Neural cell (in vitro differentiated cells): ENCODE measurements around the gene CNOT4. TPM values are rescaled to one million over a fixed set of nuclear protein-coding genes. Genes with fewer than 3 reads are reported as not detected.

Experiments
- H2AFZ ChIP-seq: fragments of 200-600, 300-800 bp; sonication (generic), shearing (Covaris generic); 2 replicates; pipeline ENCODE4 v1.6.0; 2014; ENCODE audit warnings: low read depth, mild to moderate bottlenecking, antibody characterized with exemption, low read length, moderate library complexity
- H3F3A ChIP-seq: fragments of 200-600 bp; shearing (Covaris generic); 2 replicates; pipeline ENCODE4 v1.6.1; 2016; ENCODE audit warnings: mild to moderate bottlenecking, moderate library complexity, mixed read lengths, antibody characterized with exemption, low read length; ENCODE audit not compliant: insufficient read depth, poor library complexity, severe bottlenecking
- H3K27ac ChIP-seq: fragments of 200-600, 300-800 bp; sonication (generic), shearing (Covaris generic); 2 replicates; pipeline ENCODE4 v1.5.1; 2014; ENCODE audit warnings: mild to moderate bottlenecking, low read length, moderate library complexity
- H3K27me3 ChIP-seq: fragments of 300-800, 200-600 bp; sonication (generic), shearing (Covaris generic); 2 replicates; pipeline ENCODE4 v1.6.0; 2014; ENCODE audit warnings: mild to moderate bottlenecking, low read depth, low read length, moderate library complexity; ENCODE audit not compliant: insufficient read depth
- H3K36me3 ChIP-seq: fragments of 300-800, 200-600 bp; sonication (generic), shearing (Covaris generic); 2 replicates; pipeline ENCODE4 v1.5.1; 2014; ENCODE audit warnings: mild to moderate bottlenecking, antibody characterized with exemption, low read length, moderate library complexity; ENCODE audit not compliant: insufficient read depth
- H3K4me2 ChIP-seq: fragments of 300-800, 200-600 bp; sonication (generic), shearing (Covaris generic); 2 replicates; pipeline ENCODE4 v1.6.0; 2014; ENCODE audit warnings: mild to moderate bottlenecking, low read length
- H3K4me3 ChIP-seq: fragments of 300-800, 200-600 bp; sonication (generic), shearing (Covaris generic); 2 replicates; pipeline ENCODE4 v1.5.1; 2014; ENCODE audit warnings: mild to moderate bottlenecking, low read length, moderate library complexity
- H3K79me2 ChIP-seq: fragments of 200-600 bp; shearing (Covaris generic); replicated peaks from 2 replicates; pipeline ENCODE4 v1.6.0; 2014; ENCODE audit warnings: mild to moderate bottlenecking, low read length, moderate library complexity; ENCODE audit not compliant: insufficient read depth
- H3K9ac ChIP-seq: fragments of 300-800, 200-600 bp; sonication (generic), shearing (Covaris generic); 2 replicates; pipeline ENCODE4 v1.6.1; 2016; ENCODE audit warnings: mild to moderate bottlenecking, low read length, mixed read lengths
- H3K9me2 ChIP-seq: fragments of 200-600 bp; shearing (Covaris generic); 2 replicates; pipeline ENCODE4 v1.6.1; 2016; ENCODE audit warnings: mild to moderate bottlenecking, low read length, mixed read lengths; ENCODE audit not compliant: insufficient read depth
- H3K9me3 ChIP-seq: fragments of 200-600, 300-800 bp; sonication (generic), shearing (Covaris generic); 2 replicates; pipeline ENCODE4 v1.6.1; 2016; ENCODE audit warnings: mild to moderate bottlenecking, mixed run types, low read length, moderate library complexity, mixed read lengths
- H4K20me1 ChIP-seq: fragments of 200-600 bp; shearing (Covaris generic); 2 replicates; pipeline ENCODE4 v1.6.1; 2016; ENCODE audit warnings: mild to moderate bottlenecking, mixed run types; ENCODE audit not compliant: insufficient read depth
- EP300 ChIP-seq: fragments of 450-650 bp; conservative IDR thresholded peaks from 2 replicates; pipeline ENCODE4 v1.6.1; 2014; ENCODE audit warnings: antibody characterized with exemption, mild to moderate bottlenecking, moderate library complexity; ENCODE audit not compliant: poor library complexity, severe bottlenecking
- EZH2 ChIP-seq: fragments of 200-600, 300-800 bp; shearing (Covaris generic), sonication (generic); IDR thresholded peaks from 2 replicates; pipeline ENCODE4 v1.6.1; 2014; ENCODE audit warnings: antibody characterized with exemption, low read length, borderline replicate concordance, mild to moderate bottlenecking; ENCODE audit not compliant: insufficient read depth, poor library complexity, severe bottlenecking
- MXI1 ChIP-seq: fragments of 450-650 bp; conservative IDR thresholded peaks from 2 replicates; pipeline ENCODE4 v1.6.1; 2014; ENCODE audit warnings: antibody characterized with exemption, mild to moderate bottlenecking; ENCODE audit not compliant: poor library complexity, severe bottlenecking
- POLR2AphosphoS5 ChIP-seq: IDR thresholded peaks from 2 replicates; pipeline ENCODE4 v1.6.1; 2012
- RAD21 ChIP-seq: fragments of 450-650 bp; conservative IDR thresholded peaks from 2 replicates; pipeline ENCODE4 v1.6.1; 2014; ENCODE audit warnings: antibody characterized with exemption, mild to moderate bottlenecking, moderate library complexity
- REST ChIP-seq: IDR thresholded peaks from 2 replicates; pipeline ENCODE4 v1.6.1; 2012; ENCODE audit warnings: borderline replicate concordance
- SMC3 ChIP-seq: fragments of 450-650 bp; conservative IDR thresholded peaks from 2 replicates; pipeline ENCODE4 v1.6.1; 2014; ENCODE audit warnings: antibody characterized with exemption, mild to moderate bottlenecking, moderate library complexity; ENCODE audit not compliant: poor library complexity
- TAF1 ChIP-seq: IDR thresholded peaks from 2 replicates; pipeline ENCODE4 v1.6.1; 2012; ENCODE audit warnings: low read depth
- polyA plus RNA-seq: library from polyadenylated mRNA; depleted of rRNA; stranded (reverse); fragments of >200 nt; gene quantifications from 2 replicates; pipeline ENCODE4 v1.2.3, GENCODE V29; 2014
- TF ChIP-seq, protein P1 (sequence below): fragments of 450-650 bp; IDR thresholded peaks from 2 replicates; pipeline ENCODE4 v1.5.1; 2014; ENCODE audit warnings: antibody characterized with exemption, mild to moderate bottlenecking, moderate library complexity; ENCODE audit not compliant: poor library complexity, severe bottlenecking

Gene CNOT4
- polyA plus RNA-seq, 1 donor from 2014 or later = 6.4 TPM

GRCh38 chr7:135510592-135511183 is 786 bp upstream of the CNOT4 start:
- no peaks in the 10 kb centered on the region for H3K9me3 ChIP-seq
- H2AFZ ChIP-seq = peak overlapping the region; percentile 96
- peak overlapping the region; percentile 87 for H3K4me3 ChIP-seq
- TF ChIP-seq TAF1 (no peak), EZH2 (no peak), REST (no peak), SMC3 (no peak), POLR2AphosphoS5 (no peak), MXI1 (no peak), RAD21 (no peak), EP300 (no peak)
- TF ChIP-seq, protein P1, sequence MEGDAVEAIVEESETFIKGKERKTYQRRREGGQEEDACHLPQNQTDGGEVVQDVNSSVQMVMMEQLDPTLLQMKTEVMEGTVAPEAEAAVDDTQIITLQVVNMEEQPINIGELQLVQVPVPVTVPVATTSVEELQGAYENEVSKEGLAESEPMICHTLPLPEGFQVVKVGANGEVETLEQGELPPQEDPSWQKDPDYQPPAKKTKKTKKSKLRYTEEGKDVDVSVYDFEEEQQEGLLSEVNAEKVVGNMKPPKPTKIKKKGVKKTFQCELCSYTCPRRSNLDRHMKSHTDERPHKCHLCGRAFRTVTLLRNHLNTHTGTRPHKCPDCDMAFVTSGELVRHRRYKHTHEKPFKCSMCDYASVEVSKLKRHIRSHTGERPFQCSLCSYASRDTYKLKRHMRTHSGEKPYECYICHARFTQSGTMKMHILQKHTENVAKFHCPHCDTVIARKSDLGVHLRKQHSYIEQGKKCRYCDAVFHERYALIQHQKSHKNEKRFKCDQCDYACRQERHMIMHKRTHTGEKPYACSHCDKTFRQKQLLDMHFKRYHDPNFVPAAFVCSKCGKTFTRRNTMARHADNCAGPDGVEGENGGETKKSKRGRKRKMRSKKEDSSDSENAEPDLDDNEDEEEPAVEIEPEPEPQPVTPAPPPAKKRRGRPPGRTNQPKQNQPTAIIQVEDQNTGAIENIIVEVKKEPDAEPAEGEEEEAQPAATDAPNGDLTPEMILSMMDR = no peak
- peak overlapping the region; percentile 62 for H3K27ac ChIP-seq
- peak overlapping the region; percentile 95 for H3K9ac ChIP-seq
- H3K36me3 ChIP-seq = no peaks in the 10 kb centered on the region
- peak overlapping the region; percentile 84 for H3K4me2 ChIP-seq
- H3K79me2 ChIP-seq = peaks cover 38% of the 10 kb centered on the region
- no peaks in the 10 kb centered on the region for H4K20me1 ChIP-seq
- peaks cover 9% of the 10 kb centered on the region for H3F3A ChIP-seq
- no peaks in the 10 kb centered on the region for H3K9me2 ChIP-seq
- H3K27me3 ChIP-seq = no peaks in the 10 kb centered on the region

DNA sequence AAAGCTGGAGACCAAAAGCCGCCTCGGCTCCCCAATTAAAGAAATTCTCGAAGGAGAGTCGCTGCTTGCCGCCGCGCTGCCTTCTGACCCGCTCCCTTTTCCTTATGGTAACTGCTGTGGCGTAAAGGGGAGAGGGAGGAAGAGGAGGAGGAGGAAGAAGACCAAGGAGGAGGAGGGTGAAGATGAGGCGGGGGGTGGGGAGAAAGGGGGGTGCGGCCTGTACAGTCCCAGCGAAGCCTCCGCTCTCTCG is 388 bp downstream of the CNOT4 start:
- peak overlapping the region; percentile 87 for H3K4me3 ChIP-seq
- H3K4me2 ChIP-seq = peak overlapping the region; percentile 91
- peak overlapping the region; percentile 94 for H3K27ac ChIP-seq
- no peaks in the 10 kb centered on the region for H4K20me1 ChIP-seq
- H3K79me2 ChIP-seq = peaks cover 49% of the 10 kb centered on the region
- H3K36me3 ChIP-seq = no peaks in the 10 kb centered on the region
- peaks cover 9% of the 10 kb centered on the region for H3F3A ChIP-seq
- H2AFZ ChIP-seq = peak overlapping the region; percentile 92
- H3K9ac ChIP-seq = peak overlapping the region; percentile 95
- no peaks in the 10 kb centered on the region for H3K9me3 ChIP-seq
- no peaks in the 10 kb centered on the region for H3K27me3 ChIP-seq
- TF ChIP-seq MXI1 (no peak), REST (no peak)
- H3K9me2 ChIP-seq = no peaks in the 10 kb centered on the region
